Measurements from ENCODE around the gene ROR2.

The ROR2 gene

GRCh38 chr9:91898451-91899218 lies 51.4 kb downstream of the ROR2 start:
- Histone ChIP-seq H2BK5ac (ENCODE audit: low read length) (peak overlapping the region; percentile 96), H3K79me2 (ENCODE audit: control insufficient read depth, insufficient read depth, low read length) (peaks cover 69% of the 10 kb centered on the region), H2BK15ac (replicated peaks; ENCODE audit: low read depth) (no peak overlapping the region), H3K18ac (ENCODE audit: low read length) (peak overlapping the region; percentile 12), H2AK5ac (ENCODE audit: low read length) (peak overlapping the region; percentile 95), H3K27me3 (ENCODE audit: insufficient read depth, low read length, poor library complexity) (no peaks in the 10 kb centered on the region), H3K4ac (ENCODE audit: low read depth, low read length) (peak overlapping the region; percentile 58), H3K4me2 (ENCODE audit: low read length) (no peak overlapping the region), H3K4me3 (ENCODE audit: low read length) (no peak overlapping the region), H3K36me3 (ENCODE audit: control insufficient read depth, insufficient read depth, low read length) (no peaks in the 10 kb centered on the region), H3K79me1 (ENCODE audit: low read length) (peaks cover 28% of the 10 kb centered on the region), H3K9ac (ENCODE audit: low read length) (peak overlapping the region; percentile 44), H3K23ac (ENCODE audit: low read length) (no peak overlapping the region), H4K5ac (ENCODE audit: low read length) (peak overlapping the region; percentile 53), H4K8ac (ENCODE audit: low read depth, low read length) (no peak overlapping the region), H3K56ac (ENCODE audit: low read length) (peak overlapping the region; percentile 85), H2BK120ac (ENCODE audit: low read depth, low read length) (no peak overlapping the region), H3K4me1 (ENCODE audit: control insufficient read depth, low read depth, low read length) (peaks cover 39% of the 10 kb centered on the region), H3K27ac (ENCODE audit: low read depth, low read length) (no peak overlapping the region)
- no CpG with 5 or more reads among the region's 17 CpGs for WGBS (ENCODE audit: extremely low coverage, insufficient coverage, low lambda C conversion rate)
- peak; percentile 90 for DNase-seq

DNA sequence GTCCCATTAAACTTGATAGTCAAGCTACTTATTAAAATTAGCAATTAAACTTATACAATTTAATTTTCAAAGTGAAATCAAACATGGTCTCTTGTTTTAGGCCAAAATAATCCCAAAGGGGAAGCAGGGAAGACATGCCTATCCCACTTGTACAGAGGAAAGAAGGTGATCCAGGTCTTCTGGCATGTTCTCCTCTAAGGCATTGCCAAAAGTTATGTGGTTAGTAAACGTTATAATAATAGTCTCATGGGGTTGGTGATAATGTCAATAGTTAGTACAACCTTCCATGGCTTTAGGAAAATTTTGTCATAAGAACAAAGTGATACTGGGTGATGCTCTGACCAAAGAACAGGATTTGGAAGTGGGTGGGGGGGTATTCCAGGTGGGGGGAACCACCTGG lies 52.8 kb downstream of the ROR2 start:
- Histone ChIP-seq H3K18ac (ENCODE audit: low read length) (no peak overlapping the region), H3K27ac (ENCODE audit: low read depth, low read length) (no peak overlapping the region), H3K4me1 (ENCODE audit: control insufficient read depth, low read depth, low read length) (peaks cover 33% of the 10 kb centered on the region), H3K4ac (ENCODE audit: low read depth, low read length) (no peak overlapping the region), H3K4me3 (ENCODE audit: low read length) (no peak overlapping the region), H3K27me3 (ENCODE audit: insufficient read depth, low read length, poor library complexity) (no peaks in the 10 kb centered on the region), H3K9ac (ENCODE audit: low read length) (no peak overlapping the region), H3K56ac (ENCODE audit: low read length) (no peak overlapping the region), H2AK5ac (ENCODE audit: low read length) (no peak overlapping the region), H3K23ac (ENCODE audit: low read length) (no peak overlapping the region), H3K79me1 (ENCODE audit: low read length) (peaks cover 31% of the 10 kb centered on the region), H3K36me3 (ENCODE audit: control insufficient read depth, insufficient read depth, low read length) (no peaks in the 10 kb centered on the region), H3K79me2 (ENCODE audit: control insufficient read depth, insufficient read depth, low read length) (peaks cover 66% of the 10 kb centered on the region), H4K5ac (ENCODE audit: low read length) (no peak overlapping the region), H2BK15ac (replicated peaks; ENCODE audit: low read depth) (no peak overlapping the region), H2BK5ac (ENCODE audit: low read length) (no peak overlapping the region), H4K8ac (ENCODE audit: low read depth, low read length) (no peak overlapping the region), H2BK120ac (ENCODE audit: low read depth, low read length) (no peak overlapping the region), H3K4me2 (ENCODE audit: low read length) (no peak overlapping the region)
- WGBS (ENCODE audit: extremely low coverage, insufficient coverage, low lambda C conversion rate): no CpG with 5 or more reads among the region's 1 CpG
- no peak for DNase-seq

DNA sequence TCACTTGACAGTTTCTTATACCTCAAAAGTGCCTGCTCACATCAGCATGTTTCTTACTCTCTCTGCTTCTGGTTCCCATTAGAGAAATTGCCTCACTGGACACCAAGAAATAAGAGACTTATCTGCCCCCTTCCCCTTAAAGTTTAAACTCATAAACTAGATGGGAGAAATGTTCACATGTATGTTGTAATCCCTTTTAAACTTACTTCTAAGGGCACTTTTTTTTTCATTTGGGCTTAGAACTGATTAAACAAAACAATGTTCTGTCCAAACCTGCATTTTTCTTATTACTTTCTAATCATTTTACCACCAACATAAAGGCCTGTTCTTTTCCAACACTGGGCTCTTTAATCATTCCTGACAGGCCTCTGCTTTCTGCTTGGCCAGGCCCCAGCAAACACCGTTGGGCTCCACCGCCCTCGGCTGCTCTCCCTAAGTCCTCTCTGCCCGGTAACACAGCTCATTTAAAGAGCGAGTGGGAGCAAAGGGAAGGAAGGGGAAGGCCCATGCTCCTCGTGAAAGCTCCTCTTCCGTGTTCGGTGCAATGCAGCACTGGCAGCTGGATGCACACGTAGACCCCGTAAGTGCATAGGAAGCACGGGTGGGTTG lies 53.4 kb downstream of the ROR2 start:
- Histone ChIP-seq H3K9ac (ENCODE audit: low read length) (peak overlapping the region; percentile 2), H2BK120ac (ENCODE audit: low read depth, low read length) (no peak overlapping the region), H3K4me1 (ENCODE audit: control insufficient read depth, low read depth, low read length) (peaks cover 32% of the 10 kb centered on the region), H3K27me3 (ENCODE audit: insufficient read depth, low read length, poor library complexity) (no peaks in the 10 kb centered on the region), H3K4me3 (ENCODE audit: low read length) (no peak overlapping the region), H2AK5ac (ENCODE audit: low read length) (no peak overlapping the region), H3K36me3 (ENCODE audit: control insufficient read depth, insufficient read depth, low read length) (no peaks in the 10 kb centered on the region), H2BK5ac (ENCODE audit: low read length) (no peak overlapping the region), H3K4ac (ENCODE audit: low read depth, low read length) (no peak overlapping the region), H3K4me2 (ENCODE audit: low read length) (no peak overlapping the region), H3K56ac (ENCODE audit: low read length) (peak overlapping the region; percentile 57), H3K79me1 (ENCODE audit: low read length) (peaks cover 33% of the 10 kb centered on the region), H3K27ac (ENCODE audit: low read depth, low read length) (no peak overlapping the region), H4K5ac (ENCODE audit: low read length) (no peak overlapping the region), H3K79me2 (ENCODE audit: control insufficient read depth, insufficient read depth, low read length) (peaks cover 66% of the 10 kb centered on the region), H2BK15ac (replicated peaks; ENCODE audit: low read depth) (no peak overlapping the region), H3K23ac (ENCODE audit: low read length) (no peak overlapping the region), H4K8ac (ENCODE audit: low read depth, low read length) (no peak overlapping the region), H3K18ac (ENCODE audit: low read length) (no peak overlapping the region)
- no CpG with 5 or more reads among the region's 11 CpGs for WGBS (ENCODE audit: extremely low coverage, insufficient coverage, low lambda C conversion rate)
- no peak for DNase-seq

DNA sequence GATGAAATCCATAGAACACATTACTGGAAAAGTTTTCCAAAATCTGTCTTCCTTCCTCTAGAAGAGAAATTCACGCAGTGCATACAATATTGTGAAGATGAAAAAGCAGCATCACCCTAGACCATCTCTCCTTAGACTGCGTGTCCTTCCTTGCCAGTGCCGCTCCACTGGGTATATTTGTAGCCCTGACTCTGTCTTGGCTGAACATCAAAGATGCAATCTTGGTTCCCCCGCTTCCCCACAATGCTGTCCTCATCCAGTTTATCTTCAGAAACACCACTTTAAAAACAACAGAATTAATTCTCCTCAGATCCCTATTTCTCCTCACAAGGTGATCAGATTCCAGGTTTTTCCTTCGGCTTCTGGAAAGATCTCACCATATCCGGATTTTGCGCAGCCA lies 53.9 kb downstream of the ROR2 start:
- H2AK5ac ChIP-seq (ENCODE audit: low read length): no peak overlapping the region
- no peak overlapping the region for H2BK15ac ChIP-seq (replicated peaks; ENCODE audit: low read depth)
- H2BK5ac ChIP-seq (ENCODE audit: low read length): no peak overlapping the region
- H3K23ac ChIP-seq (ENCODE audit: low read length): no peak overlapping the region
- H4K8ac ChIP-seq (ENCODE audit: low read depth, low read length): no peak overlapping the region
- WGBS (ENCODE audit: extremely low coverage, insufficient coverage, low lambda C conversion rate): no CpG with 5 or more reads among the region's 7 CpGs
- no peak overlapping the region for H3K4ac ChIP-seq (ENCODE audit: low read depth, low read length)
- H3K79me1 ChIP-seq (ENCODE audit: low read length): peaks cover 35% of the 10 kb centered on the region
- H3K18ac ChIP-seq (ENCODE audit: low read length): no peak overlapping the region
- no peaks in the 10 kb centered on the region for H3K36me3 ChIP-seq (ENCODE audit: control insufficient read depth, insufficient read depth, low read length)
- no peak overlapping the region for H3K4me2 ChIP-seq (ENCODE audit: low read length)
- H3K79me2 ChIP-seq (ENCODE audit: control insufficient read depth, insufficient read depth, low read length): peaks cover 68% of the 10 kb centered on the region
- no peak overlapping the region for H3K9ac ChIP-seq (ENCODE audit: low read length)
- no peak overlapping the region for H4K5ac ChIP-seq (ENCODE audit: low read length)
- no peak overlapping the region for H3K27ac ChIP-seq (ENCODE audit: low read depth, low read length)
- H3K4me3 ChIP-seq (ENCODE audit: low read length): no peak overlapping the region
- DNase-seq: no peak
- no peak overlapping the region for H2BK120ac ChIP-seq (ENCODE audit: low read depth, low read length)
- peaks cover 30% of the 10 kb centered on the region for H3K4me1 ChIP-seq (ENCODE audit: control insufficient read depth, low read depth, low read length)
- no peak overlapping the region for H3K56ac ChIP-seq (ENCODE audit: low read length)
- no peaks in the 10 kb centered on the region for H3K27me3 ChIP-seq (ENCODE audit: insufficient read depth, low read length, poor library complexity)

DNA sequence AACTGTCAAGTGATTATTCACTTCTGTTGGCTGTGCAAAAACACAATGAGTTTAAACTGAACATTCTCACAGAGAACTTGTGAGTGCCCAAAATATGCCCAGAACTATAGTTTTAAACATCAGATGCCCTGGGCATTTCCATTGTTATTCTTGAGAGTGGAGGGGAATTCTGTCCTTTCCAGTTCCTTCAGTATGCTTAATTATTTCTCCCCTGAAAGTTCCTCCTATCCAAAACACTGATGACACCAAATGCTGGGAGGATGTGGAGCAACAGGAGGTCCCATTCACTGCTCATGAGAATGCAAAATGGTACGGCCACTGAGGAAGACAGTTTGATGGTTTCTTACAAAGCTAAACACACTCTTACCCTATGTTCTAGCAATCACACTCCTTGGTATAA lies 55.5 kb downstream of the ROR2 start:
- no peak overlapping the region for H3K56ac ChIP-seq (ENCODE audit: low read length)

More for the DNA sequence above, 55.5 kb downstream of the ROR2 start:
- H3K18ac ChIP-seq (ENCODE audit: low read length): no peak overlapping the region
- H2BK15ac ChIP-seq (replicated peaks; ENCODE audit: low read depth): no peak overlapping the region
- no peak overlapping the region for H2AK5ac ChIP-seq (ENCODE audit: low read length)
- WGBS (ENCODE audit: extremely low coverage, insufficient coverage, low lambda C conversion rate): no CpG with 5 or more reads among the region's 1 CpG
- H3K27me3 ChIP-seq (ENCODE audit: insufficient read depth, low read length, poor library complexity): no peaks in the 10 kb centered on the region
- no peak overlapping the region for H3K4ac ChIP-seq (ENCODE audit: low read depth, low read length)
- H2BK120ac ChIP-seq (ENCODE audit: low read depth, low read length): no peak overlapping the region
- H3K27ac ChIP-seq (ENCODE audit: low read depth, low read length): no peak overlapping the region
- H4K8ac ChIP-seq (ENCODE audit: low read depth, low read length): no peak overlapping the region
- H3K4me1 ChIP-seq (ENCODE audit: control insufficient read depth, low read depth, low read length): peaks cover 24% of the 10 kb centered on the region
- H3K79me1 ChIP-seq (ENCODE audit: low read length): peaks cover 33% of the 10 kb centered on the region
- no peak overlapping the region for H4K5ac ChIP-seq (ENCODE audit: low read length)
- H3K23ac ChIP-seq (ENCODE audit: low read length): no peak overlapping the region
- no peak overlapping the region for H2BK5ac ChIP-seq (ENCODE audit: low read length)
- no peak for DNase-seq
- H3K4me3 ChIP-seq (ENCODE audit: low read length): no peak overlapping the region
- H3K79me2 ChIP-seq (ENCODE audit: control insufficient read depth, insufficient read depth, low read length): peaks cover 69% of the 10 kb centered on the region
- H3K9ac ChIP-seq (ENCODE audit: low read length): no peak overlapping the region
- no peaks in the 10 kb centered on the region for H3K36me3 ChIP-seq (ENCODE audit: control insufficient read depth, insufficient read depth, low read length)
- no peak overlapping the region for H3K4me2 ChIP-seq (ENCODE audit: low read length)

All from mesendoderm (in vitro differentiated cells).